ENCODE results near the gene GAN.

DNA sequence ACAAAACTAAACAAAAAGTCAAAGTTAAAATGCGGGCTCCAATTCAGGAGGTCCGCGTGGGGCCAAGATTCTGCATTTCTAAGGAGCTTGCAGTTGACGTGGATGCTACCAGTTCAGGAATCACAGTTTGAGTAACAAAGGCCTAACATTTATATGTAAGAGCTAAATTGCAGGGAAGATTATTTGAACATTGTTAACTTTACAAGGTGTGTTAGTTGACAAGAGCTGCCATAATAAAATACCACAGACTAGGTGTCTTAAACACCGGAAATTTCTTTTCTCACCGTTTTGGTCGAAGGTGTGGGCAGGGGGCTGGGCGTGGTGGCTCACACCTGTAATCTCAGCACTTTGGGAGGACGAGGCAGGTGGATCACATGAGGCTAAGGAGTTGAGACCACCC lies 105.0 kb downstream of the GAN start:
- TF ChIP-seq, protein P1, sequence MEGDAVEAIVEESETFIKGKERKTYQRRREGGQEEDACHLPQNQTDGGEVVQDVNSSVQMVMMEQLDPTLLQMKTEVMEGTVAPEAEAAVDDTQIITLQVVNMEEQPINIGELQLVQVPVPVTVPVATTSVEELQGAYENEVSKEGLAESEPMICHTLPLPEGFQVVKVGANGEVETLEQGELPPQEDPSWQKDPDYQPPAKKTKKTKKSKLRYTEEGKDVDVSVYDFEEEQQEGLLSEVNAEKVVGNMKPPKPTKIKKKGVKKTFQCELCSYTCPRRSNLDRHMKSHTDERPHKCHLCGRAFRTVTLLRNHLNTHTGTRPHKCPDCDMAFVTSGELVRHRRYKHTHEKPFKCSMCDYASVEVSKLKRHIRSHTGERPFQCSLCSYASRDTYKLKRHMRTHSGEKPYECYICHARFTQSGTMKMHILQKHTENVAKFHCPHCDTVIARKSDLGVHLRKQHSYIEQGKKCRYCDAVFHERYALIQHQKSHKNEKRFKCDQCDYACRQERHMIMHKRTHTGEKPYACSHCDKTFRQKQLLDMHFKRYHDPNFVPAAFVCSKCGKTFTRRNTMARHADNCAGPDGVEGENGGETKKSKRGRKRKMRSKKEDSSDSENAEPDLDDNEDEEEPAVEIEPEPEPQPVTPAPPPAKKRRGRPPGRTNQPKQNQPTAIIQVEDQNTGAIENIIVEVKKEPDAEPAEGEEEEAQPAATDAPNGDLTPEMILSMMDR (IDR thresholded peaks at IDR 0.05 in 4 of 5, conservative IDR thresholded peaks at IDR 0.05 in 1 of 5), result no peak
- TF ChIP-seq POLR2A (IDR thresholded peaks at IDR 0.05), result no peak
